ENCODE data around the gene SLC28A3.
"Not testable (repeated sequence)": the region's sequence is repeated elsewhere in the genome, so short reads cannot be mapped to it uniquely, and the experiment has no call there.

The SLC28A3 gene, protein sequence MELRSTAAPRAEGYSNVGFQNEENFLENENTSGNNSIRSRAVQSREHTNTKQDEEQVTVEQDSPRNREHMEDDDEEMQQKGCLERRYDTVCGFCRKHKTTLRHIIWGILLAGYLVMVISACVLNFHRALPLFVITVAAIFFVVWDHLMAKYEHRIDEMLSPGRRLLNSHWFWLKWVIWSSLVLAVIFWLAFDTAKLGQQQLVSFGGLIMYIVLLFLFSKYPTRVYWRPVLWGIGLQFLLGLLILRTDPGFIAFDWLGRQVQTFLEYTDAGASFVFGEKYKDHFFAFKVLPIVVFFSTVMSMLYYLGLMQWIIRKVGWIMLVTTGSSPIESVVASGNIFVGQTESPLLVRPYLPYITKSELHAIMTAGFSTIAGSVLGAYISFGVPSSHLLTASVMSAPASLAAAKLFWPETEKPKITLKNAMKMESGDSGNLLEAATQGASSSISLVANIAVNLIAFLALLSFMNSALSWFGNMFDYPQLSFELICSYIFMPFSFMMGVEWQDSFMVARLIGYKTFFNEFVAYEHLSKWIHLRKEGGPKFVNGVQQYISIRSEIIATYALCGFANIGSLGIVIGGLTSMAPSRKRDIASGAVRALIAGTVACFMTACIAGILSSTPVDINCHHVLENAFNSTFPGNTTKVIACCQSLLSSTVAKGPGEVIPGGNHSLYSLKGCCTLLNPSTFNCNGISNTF

DNA sequence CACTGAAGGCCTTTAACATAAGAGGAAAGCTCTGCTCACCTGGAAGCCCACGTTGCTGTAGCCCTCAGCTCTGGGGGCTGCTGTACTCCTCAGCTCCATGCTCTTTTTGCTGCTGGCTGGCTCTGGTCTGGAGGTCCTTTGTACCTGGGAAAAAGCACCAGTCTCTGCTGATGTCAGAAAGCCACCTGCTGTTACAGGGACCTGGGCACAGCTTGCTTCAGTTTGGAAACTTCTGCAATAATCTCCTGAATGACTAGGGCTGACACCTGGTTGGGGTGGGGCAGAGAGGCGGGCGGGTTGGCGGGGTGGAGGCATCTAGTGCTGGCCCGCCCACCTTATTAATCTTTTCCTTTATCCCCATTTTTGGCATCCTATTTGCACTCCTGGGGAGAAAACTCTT, at the start of gene SLC28A3:
TSS of gene SLC28A3 (minus strand) at position 224 of the 400 bp plus-strand sequence. CDS start at position 99, 125 bp downstream.
- DNase-seq = no peak
- no peak for TF ChIP-seq GATA1 (IDR thresholded peaks at IDR 0.05; ENCODE audit: low read depth, low read length)
- no peak for TF ChIP-seq POLR2A (IDR thresholded peaks at IDR 0.05; ENCODE audit: low read length)

DNA sequence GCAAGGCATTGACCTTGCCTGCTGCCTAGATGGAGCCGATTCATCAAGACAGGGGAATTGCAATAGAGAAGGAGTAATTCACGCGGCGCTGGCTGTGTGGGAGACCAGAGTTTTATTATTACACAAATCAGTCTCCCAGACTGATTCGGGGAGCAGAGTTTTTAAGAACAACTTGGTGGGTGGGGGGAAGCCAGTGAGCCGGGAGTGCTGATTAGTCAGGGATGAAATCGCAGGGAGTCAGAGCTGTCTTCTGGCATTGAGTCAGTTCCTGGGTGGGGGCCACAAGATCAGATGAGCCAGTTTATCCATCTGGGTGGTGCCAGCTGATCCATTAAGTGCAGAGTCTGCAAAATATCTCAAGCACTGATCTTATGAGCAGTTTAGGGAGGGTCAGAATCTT, 49.7 kb upstream of the SLC28A3 start:
- DNase-seq = not testable (repeated sequence)

DNA sequence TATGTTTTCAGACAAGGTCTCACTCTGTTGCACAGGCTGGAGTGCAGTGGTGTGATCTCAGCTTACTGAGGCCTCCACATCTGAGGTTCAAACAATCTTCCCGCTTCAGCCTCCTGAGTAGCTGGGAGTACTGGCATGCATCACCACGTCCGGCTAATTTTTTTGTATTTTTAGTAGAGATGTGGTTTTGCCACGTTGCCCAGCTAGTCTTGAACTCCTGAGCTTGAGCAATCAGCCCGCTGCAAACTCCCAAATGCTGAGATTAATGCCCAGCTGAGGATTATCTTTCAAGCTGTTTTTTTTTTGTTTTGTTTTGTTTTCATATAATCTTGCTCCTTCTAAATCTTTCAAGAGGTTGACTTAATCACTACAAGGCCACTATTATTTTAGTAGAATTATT, 47.3 kb upstream of the SLC28A3 start:
- DNase-seq = no peak
- TF ChIP-seq POLR2A (IDR thresholded peaks at IDR 0.05; ENCODE audit: low read length) (no peak), GATA1 (IDR thresholded peaks at IDR 0.05; ENCODE audit: low read depth, low read length) (no peak)

DNA sequence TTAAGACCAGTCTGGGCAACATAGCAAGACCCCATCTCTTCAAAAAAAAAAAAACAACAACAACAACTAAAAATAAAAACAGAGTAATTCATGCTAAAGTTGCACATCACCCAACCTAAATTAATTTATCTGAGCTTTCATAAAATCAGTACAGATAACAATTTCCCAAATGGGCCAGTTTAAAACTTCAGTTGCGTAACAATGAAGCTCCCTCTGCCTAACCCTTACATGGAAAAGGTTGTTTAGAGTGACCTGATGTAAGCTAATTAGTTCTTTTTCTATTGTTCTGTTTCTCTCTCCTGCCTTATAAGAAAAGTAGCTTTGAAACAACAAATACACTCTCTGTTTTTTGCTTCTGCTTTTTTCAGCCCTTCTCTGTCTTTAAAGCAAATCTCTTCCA, 46.2 kb upstream of the SLC28A3 start:
- DNase-seq = no peak
- TF ChIP-seq POLR2A (IDR thresholded peaks at IDR 0.05; ENCODE audit: low read length) (no peak), GATA1 (IDR thresholded peaks at IDR 0.05; ENCODE audit: low read depth, low read length) (no peak)

DNA sequence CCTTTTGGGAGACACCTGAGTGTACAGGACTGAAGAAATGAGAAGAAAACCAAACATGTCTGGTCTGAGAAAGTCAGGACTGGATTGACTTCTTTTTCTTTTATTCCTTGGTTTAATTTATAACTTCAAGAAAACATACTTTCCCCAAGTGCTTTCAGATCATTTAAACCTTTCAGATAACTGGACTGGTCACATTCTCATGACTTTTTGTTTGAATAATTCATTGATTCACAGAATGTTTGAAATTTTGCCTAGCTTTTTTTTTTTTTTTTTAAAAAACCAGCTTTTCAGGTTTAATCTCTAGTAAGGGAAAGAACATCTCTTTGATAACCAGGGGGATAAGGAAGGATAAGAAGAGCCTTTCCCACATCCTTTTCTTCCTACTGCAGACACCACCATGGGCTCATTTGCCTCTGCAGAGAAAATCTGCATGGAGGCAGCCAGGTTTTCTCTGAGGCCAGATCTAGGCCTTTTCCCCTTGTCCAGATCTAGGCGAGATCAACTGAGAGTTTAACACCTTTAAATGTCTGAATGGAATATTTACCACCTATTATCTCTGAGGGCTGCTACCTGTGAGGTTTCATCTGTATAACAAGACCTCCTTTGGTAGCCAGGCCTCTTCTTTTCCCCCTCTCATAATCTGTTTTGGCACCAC, 45.0 kb upstream of the SLC28A3 start:
- TF ChIP-seq POLR2A (IDR thresholded peaks at IDR 0.05; ENCODE audit: low read length) = no peak
- TF ChIP-seq GATA1 (IDR thresholded peaks at IDR 0.05; ENCODE audit: low read depth, low read length) = no peak
- DNase-seq = no peak

DNA sequence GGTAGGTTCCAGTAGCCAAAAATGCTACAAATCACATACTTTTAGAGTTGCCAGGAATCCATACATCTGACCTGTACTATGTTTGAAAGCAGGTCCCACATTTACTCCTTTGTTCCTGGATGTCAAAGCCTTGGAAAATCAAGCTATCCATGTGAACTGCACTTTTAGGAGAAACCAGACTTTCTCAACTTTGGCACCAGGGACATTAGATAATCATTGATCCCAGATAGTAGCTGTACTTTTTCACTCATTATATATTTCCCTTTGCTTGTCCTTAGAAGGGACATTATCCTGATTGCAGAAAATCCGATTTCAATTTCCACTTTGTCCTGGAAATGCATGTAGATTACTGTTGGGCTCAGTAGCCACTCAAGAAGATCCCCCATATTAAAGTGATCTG, 44.1 kb upstream of the SLC28A3 start:
- TF ChIP-seq GATA1 (IDR thresholded peaks at IDR 0.05; ENCODE audit: low read depth, low read length) = no peak
- no peak for TF ChIP-seq POLR2A (IDR thresholded peaks at IDR 0.05; ENCODE audit: low read length)
- no peak for DNase-seq

DNA sequence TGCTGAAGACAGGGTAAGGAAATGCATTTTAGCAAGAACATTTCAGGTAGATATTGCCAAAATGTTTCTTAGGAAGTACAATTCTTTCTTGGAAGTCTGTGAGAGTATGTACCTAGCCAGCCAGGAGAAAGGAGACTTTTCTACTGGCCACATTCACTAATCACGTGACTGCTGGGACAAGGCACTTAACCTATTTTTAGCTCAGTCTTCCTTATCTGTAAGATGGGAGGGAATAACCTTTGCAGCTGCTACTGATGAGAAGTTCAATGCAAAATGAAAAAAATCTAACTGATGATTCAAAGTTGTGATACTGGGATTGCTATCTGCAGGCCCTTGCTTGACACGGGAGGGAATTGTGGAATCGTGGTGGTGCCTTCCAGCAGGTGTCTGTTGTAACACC, 42.6 kb upstream of the SLC28A3 start:
- TF ChIP-seq POLR2A (IDR thresholded peaks at IDR 0.05; ENCODE audit: low read length) (no peak), GATA1 (IDR thresholded peaks at IDR 0.05; ENCODE audit: low read depth, low read length) (no peak)
- DNase-seq = no peak

DNA sequence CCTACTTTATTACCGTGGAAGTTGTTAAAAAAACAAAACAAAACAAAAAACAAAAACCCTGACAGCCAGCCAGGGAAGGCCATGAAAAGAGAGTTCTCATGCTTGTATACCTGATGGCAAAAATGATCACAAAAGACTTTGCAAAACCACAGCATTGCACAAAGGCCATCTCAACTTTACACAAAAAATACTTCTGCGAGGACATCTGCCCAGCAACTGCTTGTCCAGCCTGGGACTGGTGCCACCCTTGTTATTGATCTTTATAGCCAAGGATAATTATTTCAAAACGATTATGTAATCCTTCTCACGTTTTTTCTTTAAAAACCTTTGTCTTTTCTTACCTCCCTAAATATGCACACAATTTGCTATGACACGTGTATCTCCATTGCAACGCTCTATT, 42.2 kb upstream of the SLC28A3 start:
- DNase-seq = no peak
- TF ChIP-seq POLR2A (IDR thresholded peaks at IDR 0.05; ENCODE audit: low read length) = no peak
- no peak for TF ChIP-seq GATA1 (IDR thresholded peaks at IDR 0.05; ENCODE audit: low read depth, low read length)

DNA sequence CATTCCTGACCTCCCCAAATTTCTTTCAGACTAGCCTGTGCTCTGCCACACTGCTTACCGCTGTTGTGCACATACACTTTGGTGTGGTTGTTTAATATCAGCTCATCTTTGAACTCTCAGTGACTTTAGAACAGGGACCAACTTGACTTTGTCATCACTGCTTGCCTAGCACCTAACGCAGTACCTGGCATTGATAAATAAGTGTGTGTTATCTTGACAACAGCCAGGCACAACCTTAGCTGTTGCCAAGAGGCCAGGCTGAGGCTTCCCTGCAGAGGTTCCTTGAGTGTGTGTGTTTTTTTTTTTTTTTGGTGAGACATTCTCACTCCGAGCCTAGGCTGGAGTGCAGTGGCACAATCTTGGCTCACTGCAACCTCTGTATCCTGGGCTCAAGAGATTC, 41.0 kb upstream of the SLC28A3 start:
- DNase-seq = peak in 1 of 2 experiments; percentile 35
- no peak for TF ChIP-seq POLR2A (IDR thresholded peaks at IDR 0.05; ENCODE audit: low read length)
- no peak for TF ChIP-seq GATA1 (IDR thresholded peaks at IDR 0.05; ENCODE audit: low read depth, low read length)

DNA sequence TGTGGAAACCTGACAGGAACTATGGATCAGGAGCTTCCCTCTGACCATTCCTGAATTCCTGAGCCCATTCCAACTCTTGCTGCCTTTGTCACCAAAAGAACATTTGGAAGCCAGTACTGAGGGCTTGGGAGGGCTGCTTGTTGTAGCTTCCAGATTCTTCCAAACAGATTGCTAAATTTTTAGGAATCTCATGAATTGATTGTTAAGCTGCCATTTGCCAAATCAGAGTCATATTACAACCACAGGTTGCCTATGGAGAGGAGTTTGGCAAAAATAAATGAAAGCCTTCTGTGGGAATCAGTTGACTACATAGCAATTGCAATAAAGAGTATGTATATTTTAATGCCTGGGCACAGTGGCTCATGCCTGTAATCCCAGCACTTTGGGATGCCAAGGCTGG, 39.2 kb upstream of the SLC28A3 start:
- DNase-seq = no peak
- no peak for TF ChIP-seq GATA1 (IDR thresholded peaks at IDR 0.05; ENCODE audit: low read depth, low read length)
- no peak for TF ChIP-seq POLR2A (IDR thresholded peaks at IDR 0.05; ENCODE audit: low read length)

DNA sequence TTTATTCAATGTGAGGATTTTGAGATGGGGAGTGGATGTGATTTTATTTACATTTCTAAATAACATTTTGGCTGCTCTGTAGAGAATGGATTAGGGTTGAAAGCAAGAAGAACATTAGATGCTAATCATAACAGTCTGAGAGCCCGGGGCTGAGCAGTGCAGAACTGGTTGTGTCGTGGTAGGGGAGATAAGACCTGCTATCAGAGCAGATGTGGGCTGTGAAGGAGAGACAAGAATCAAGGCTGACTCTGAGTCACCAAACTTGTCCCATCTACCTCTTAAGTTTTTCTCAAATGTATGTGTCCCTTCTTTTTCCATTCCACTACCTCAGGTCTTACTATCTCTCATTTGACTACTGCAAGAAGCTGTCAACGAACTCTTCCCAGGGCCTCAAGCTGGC, 35.4 kb upstream of the SLC28A3 start:
- TF ChIP-seq POLR2A (IDR thresholded peaks at IDR 0.05; ENCODE audit: low read length) (no peak), GATA1 (IDR thresholded peaks at IDR 0.05; ENCODE audit: low read depth, low read length) (no peak)
- peak; percentile 16 to 76 for DNase-seq

DNA sequence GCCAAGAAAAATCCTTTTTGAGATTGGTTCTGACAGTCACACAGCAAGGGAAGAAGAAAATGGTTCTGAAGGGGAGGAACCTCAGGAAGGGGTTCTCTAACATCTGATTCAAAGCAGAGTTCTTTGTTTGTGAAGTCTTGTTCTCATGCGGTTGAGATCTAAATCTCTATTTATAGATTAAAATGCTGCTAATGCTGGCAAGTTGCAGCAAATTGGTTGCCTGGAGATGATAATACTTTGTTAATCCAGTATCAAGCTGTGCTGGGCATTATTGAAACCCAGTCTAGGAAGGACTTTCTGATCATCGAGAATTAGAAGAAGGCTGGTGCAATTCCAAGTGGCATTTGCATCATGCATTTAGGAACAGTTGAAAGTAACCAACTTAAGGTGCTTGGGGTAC, 34.0 kb upstream of the SLC28A3 start:
- no peak for DNase-seq
- TF ChIP-seq GATA1 (IDR thresholded peaks at IDR 0.05; ENCODE audit: low read depth, low read length) (no peak), POLR2A (IDR thresholded peaks at IDR 0.05; ENCODE audit: low read length) (no peak)

DNA sequence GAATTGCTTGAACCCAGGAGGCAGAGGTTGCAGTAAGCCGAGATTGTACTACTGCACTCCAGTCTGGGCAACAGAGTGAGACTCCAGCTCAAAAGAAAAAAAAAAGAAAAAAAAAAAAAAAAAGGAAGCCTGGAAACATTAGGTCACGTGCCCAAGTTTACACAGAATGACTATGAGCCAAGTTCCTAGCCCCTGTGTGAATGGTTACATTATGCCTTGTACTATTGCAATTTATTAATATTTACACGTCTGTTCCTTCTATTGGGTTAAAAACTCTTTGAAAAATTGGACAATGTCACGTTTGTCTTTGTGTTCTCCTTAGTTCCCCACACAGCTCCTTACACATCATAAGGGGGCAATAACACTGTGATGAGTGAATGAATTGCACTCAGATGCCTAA, 33.5 kb upstream of the SLC28A3 start:
- TF ChIP-seq GATA1 (IDR thresholded peaks at IDR 0.05; ENCODE audit: low read depth, low read length) (no peak), POLR2A (IDR thresholded peaks at IDR 0.05; ENCODE audit: low read length) (no peak)
- no peak for DNase-seq

DNA sequence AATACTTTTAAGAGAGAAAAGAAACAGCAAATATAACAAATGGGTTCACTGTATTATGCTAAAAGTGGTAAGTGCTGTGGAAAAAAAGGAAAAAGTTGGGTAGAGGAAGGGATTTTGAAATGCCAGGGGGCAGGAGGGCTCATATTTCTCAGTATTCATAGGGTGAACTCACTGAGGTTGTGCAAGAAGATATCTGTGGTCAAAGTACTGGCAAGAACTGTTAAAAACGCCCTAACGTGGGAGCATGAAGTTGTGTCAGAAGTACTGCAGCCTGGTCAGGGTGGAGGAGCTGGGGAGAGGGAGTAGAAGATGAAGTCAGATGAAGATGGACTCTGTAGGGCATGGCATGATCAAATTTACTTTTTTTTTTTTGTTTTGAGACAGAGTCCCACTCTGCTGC, 31.2 kb upstream of the SLC28A3 start:
- DNase-seq = no peak
- TF ChIP-seq POLR2A (IDR thresholded peaks at IDR 0.05; ENCODE audit: low read length) = no peak
- TF ChIP-seq GATA1 (IDR thresholded peaks at IDR 0.05; ENCODE audit: low read depth, low read length) = no peak
